Measurements from ENCODE around the gene C13orf46. TPM values are rescaled to one million over a fixed set of nuclear protein-coding genes. Genes with fewer than 3 reads are reported as not detected.

The C13orf46 gene
- total RNA-seq, 1 donor from 2014 or later: not detected

- no peak for DNase-seq (ENCODE audit: low read depth)
Observed at GRCh38 chr13:113958373-113958772, 15.5 kb downstream of the C13orf46 start.

GRCh38 chr13:113956571-113956970 lies 17.3 kb downstream of the C13orf46 start:
- DNase-seq (ENCODE audit: low read depth): no peak

GRCh38 chr13:113955691-113956090 lies 18.2 kb downstream of the C13orf46 start:
- DNase-seq (ENCODE audit: low read depth): no peak

GRCh38 chr13:113955235-113955634 lies 18.6 kb downstream of the C13orf46 start:
- DNase-seq (ENCODE audit: low read depth): no peak

GRCh38 chr13:113954046-113954835 lies 19.6 kb downstream of the C13orf46 start:
- no peak for DNase-seq (ENCODE audit: low read depth)

GRCh38 chr13:113953561-113953960 lies 20.3 kb downstream of the C13orf46 start:
- DNase-seq (ENCODE audit: low read depth): no peak

GRCh38 chr13:113952983-113953520 lies 20.8 kb downstream of the C13orf46 start:
- DNase-seq (ENCODE audit: low read depth): no peak

- no peak for DNase-seq (ENCODE audit: low read depth)
Observed at GRCh38 chr13:113952151-113952982, 21.5 kb downstream of the C13orf46 start.

GRCh38 chr13:113951246-113951999 lies 22.5 kb downstream of the C13orf46 start:
- peak; percentile 62 for DNase-seq (ENCODE audit: low read depth)

- no peak for DNase-seq (ENCODE audit: low read depth)
Observed at GRCh38 chr13:113950451-113951245, 23.2 kb downstream of the C13orf46 start.

- no peak for DNase-seq (ENCODE audit: low read depth)
Observed at GRCh38 chr13:113949546-113949945, 24.3 kb downstream of the C13orf46 start.

GRCh38 chr13:113948034-113948742 lies 25.7 kb downstream of the C13orf46 start:
- DNase-seq (ENCODE audit: low read depth): no peak

GRCh38 chr13:113947311-113948033 lies 26.4 kb downstream of the C13orf46 start:
- DNase-seq (ENCODE audit: low read depth): peak; percentile 13

GRCh38 chr13:113946409-113947181 lies 27.3 kb downstream of the C13orf46 start:
- DNase-seq (ENCODE audit: low read depth): no peak

GRCh38 chr13:113945857-113946408 lies 27.9 kb downstream of the C13orf46 start:
- DNase-seq (ENCODE audit: low read depth): no peak

GRCh38 chr13:113943821-113944565 lies 29.9 kb downstream of the C13orf46 start:
- no peak for DNase-seq (ENCODE audit: low read depth)

- no peak for DNase-seq (ENCODE audit: low read depth)
Observed at GRCh38 chr13:113942591-113943103, 31.2 kb downstream of the C13orf46 start.
